ENCODE results near the gene BLOC1S3. TPM values are rescaled to one million over a fixed set of nuclear protein-coding genes. Genes with fewer than 3 reads are reported as not detected.

Gene BLOC1S3
- total and polyA plus RNA-seq, 2 of the 13 experiments (the other 11 are each of a cell fraction or from before 2014, with no cell fraction given), result 4.3 to 4.8 TPM

- no peak for TF ChIP-seq HOXA5 (CRISPR knock-in tag; IDR thresholded peaks at IDR 0.05)
- TF ChIP-seq ATF7-NPFF (CRISPR knock-in tag; IDR thresholded peaks at IDR 0.05; ENCODE audit: low read depth), result no peak
- TF ChIP-seq ZNF331 (CRISPR knock-in tag; IDR thresholded peaks at IDR 0.05), result peak; percentile 27; the same call in 1 of the 2 replicates
- TF ChIP-seq ZNF790 (CRISPR knock-in tag; IDR thresholded peaks at IDR 0.05; ENCODE audit: borderline replicate concordance), result no peak
- TF ChIP-seq MATR3 (CRISPR knock-in tag; IDR thresholded peaks at IDR 0.05), result no peak
- peak; percentile 70 for TF ChIP-seq ZBTB38 (CRISPR knock-in tag; IDR thresholded peaks at IDR 0.05)
- no peak for TF ChIP-seq ATM (IDR thresholded peaks at IDR 0.05; ENCODE audit: borderline replicate concordance)
- TF ChIP-seq ZNF850 (CRISPR knock-in tag; conservative IDR thresholded peaks at IDR 0.05), result no peak
- TF ChIP-seq ZNF205 (CRISPR knock-in tag; IDR thresholded peaks at IDR 0.05), result no peak
- no peak for TF ChIP-seq BRF2 (CRISPR knock-in tag; IDR thresholded peaks at IDR 0.05)
- TF ChIP-seq XRCC5 (optimal IDR thresholded peaks at IDR 0.05; ENCODE audit: low read length), result peak; percentile 65
- no peak for TF ChIP-seq CREB1 (IDR thresholded peaks at IDR 0.05)
- TF ChIP-seq CREB1 (CRISPR knock-in tag; IDR thresholded peaks at IDR 0.05), result no peak
- TF ChIP-seq, protein P1, sequence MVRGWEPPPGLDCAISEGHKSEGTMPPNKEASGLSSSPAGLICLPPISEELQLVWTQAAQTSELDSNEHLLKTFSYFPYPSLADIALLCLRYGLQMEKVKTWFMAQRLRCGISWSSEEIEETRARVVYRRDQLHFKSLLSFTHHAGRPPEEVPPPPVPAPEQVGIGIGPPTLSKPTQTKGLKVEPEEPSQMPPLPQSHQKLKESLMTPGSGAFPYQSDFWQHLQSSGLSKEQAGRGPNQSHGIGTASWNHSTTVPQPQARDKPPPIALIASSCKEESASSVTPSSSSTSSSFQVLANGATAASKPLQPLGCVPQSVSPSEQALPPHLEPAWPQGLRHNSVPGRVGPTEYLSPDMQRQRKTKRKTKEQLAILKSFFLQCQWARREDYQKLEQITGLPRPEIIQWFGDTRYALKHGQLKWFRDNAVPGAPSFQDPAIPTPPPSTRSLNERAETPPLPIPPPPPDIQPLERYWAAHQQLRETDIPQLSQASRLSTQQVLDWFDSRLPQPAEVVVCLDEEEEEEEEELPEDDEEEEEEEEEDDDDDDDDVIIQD (CRISPR knock-in tag; IDR thresholded peaks at IDR 0.05; ENCODE audit: low read depth), result no peak
- TF ChIP-seq, protein P2, sequence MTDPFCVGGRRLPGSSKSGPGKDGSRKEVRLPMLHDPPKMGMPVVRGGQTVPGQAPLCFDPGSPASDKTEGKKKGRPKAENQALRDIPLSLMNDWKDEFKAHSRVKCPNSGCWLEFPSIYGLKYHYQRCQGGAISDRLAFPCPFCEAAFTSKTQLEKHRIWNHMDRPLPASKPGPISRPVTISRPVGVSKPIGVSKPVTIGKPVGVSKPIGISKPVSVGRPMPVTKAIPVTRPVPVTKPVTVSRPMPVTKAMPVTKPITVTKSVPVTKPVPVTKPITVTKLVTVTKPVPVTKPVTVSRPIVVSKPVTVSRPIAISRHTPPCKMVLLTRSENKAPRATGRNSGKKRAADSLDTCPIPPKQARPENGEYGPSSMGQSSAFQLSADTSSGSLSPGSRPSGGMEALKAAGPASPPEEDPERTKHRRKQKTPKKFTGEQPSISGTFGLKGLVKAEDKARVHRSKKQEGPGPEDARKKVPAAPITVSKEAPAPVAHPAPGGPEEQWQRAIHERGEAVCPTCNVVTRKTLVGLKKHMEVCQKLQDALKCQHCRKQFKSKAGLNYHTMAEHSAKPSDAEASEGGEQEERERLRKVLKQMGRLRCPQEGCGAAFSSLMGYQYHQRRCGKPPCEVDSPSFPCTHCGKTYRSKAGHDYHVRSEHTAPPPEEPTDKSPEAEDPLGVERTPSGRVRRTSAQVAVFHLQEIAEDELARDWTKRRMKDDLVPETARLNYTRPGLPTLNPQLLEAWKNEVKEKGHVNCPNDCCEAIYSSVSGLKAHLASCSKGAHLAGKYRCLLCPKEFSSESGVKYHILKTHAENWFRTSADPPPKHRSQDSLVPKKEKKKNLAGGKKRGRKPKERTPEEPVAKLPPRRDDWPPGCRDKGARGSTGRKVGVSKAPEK (CRISPR knock-in tag; IDR thresholded peaks at IDR 0.05; ENCODE audit: borderline replicate concordance), result no peak
- no peak for TF ChIP-seq MIER2 (CRISPR knock-in tag; IDR thresholded peaks at IDR 0.05)
- TF ChIP-seq ZNF704 (CRISPR knock-in tag; IDR thresholded peaks at IDR 0.05; ENCODE audit: borderline replicate concordance), result no peak
- no peak for TF ChIP-seq ZBTB42 (CRISPR knock-in tag; IDR thresholded peaks at IDR 0.05)
- no peak for TF ChIP-seq MXD4 (CRISPR knock-in tag; IDR thresholded peaks at IDR 0.05)
- TF ChIP-seq RFXAP (CRISPR knock-in tag; IDR thresholded peaks at IDR 0.05; ENCODE audit: borderline replicate concordance), result no peak
- no peak for TF ChIP-seq HOXA9 (CRISPR knock-in tag; IDR thresholded peaks at IDR 0.05; ENCODE audit: borderline replicate concordance)
- no peak for TF ChIP-seq ZNF761 (CRISPR knock-in tag; conservative IDR thresholded peaks at IDR 0.05)
- no peak for TF ChIP-seq ZNF552 (CRISPR knock-in tag; IDR thresholded peaks at IDR 0.05; ENCODE audit: borderline replicate concordance)
- no peak for TF ChIP-seq ZMYM4 (CRISPR knock-in tag; IDR thresholded peaks at IDR 0.05)
- no peak for TF ChIP-seq TBX2 (CRISPR knock-in tag; IDR thresholded peaks at IDR 0.05; ENCODE audit: borderline replicate concordance)
Observed at GRCh38 chr19:45130888-45131615, 47.5 kb upstream of the BLOC1S3 start (continued).

All from HepG2 (cell line).